B cell (primary cell): ENCODE results near the gene UGT2A2. TPM values are rescaled to one million over a fixed set of nuclear protein-coding genes. Genes with fewer than 3 reads are reported as not detected.

Source experiments
- ATAC-seq: fragments of 200-7000 bp; cut with Tn5 transposase; one replicate; pipeline ENCODE4 v1.10.0; 2021; ENCODE audit warnings: low read depth, mild to moderate bottlenecking, moderate number of reproducible peaks, moderate library complexity
- CTCF ChIA-PET: fragments of 350-600 bp; sonication (Branson Sonifier 250); formaldehyde crosslinking; loops from one replicate; lab custom pipeline; 2021; ENCODE audit warnings: antibody characterized with exemption, inconsistent platforms; lab: Charles Lee
- POLR2A ChIA-PET: fragments of 350-600 bp; sonication (Branson Sonifier 250); formaldehyde crosslinking; loops from one replicate; lab custom pipeline; 2021; ENCODE audit warnings: antibody characterized with exemption; lab: Charles Lee
- DNase-seq: peaks from one replicate; pipeline ENCODE4 v3.0.0; 2013
- H2AFZ ChIP-seq: 2 replicates; pipeline ENCODE4 v1.6.1; 2012; ENCODE audit warnings: mild to moderate bottlenecking, low read depth, low read length; ENCODE audit not compliant: insufficient read depth, poor library complexity, severe bottlenecking
- H3K27ac ChIP-seq, 2 donors: 1 replicate in 1 of 2; 2 replicates in 1 of 2; pipeline ENCODE4 v1.5.1; 2012 to 2013; ENCODE audit warnings: low read length in 2 of 2, mild to moderate bottlenecking in 2 of 2, moderate library complexity in 1 of 2
- H3K27me3 ChIP-seq, 4 experiments: fragments of 200-600 bp in 1 of 4; sonication (generic) in 1 of 4; replicated peaks in 1 of 4; 1 replicate in 2 of 4; 2 replicates in 2 of 4; pipeline versions ENCODE4 v1.6.1 to v1.7.0; 2013 to 2016; ENCODE audit warnings: low read length in 3 of 4, mild to moderate bottlenecking in 2 of 4, mixed read lengths in 1 of 4, moderate library complexity in 1 of 4; ENCODE audit not compliant: insufficient read depth in 4 of 4, control insufficient read depth in 3 of 4; ENCODE audit errors: control extremely low read depth in 1 of 4
- H3K36me3 ChIP-seq, 2 experiments: replicated peaks in 1 of 2; 1 replicate in 1 of 2; 2 replicates in 1 of 2; pipeline versions ENCODE4 v1.6.1 to v1.7.1; 2013; ENCODE audit warnings: low read length in 1 of 2; ENCODE audit not compliant: insufficient read depth in 2 of 2, control insufficient read depth in 1 of 2; ENCODE audit errors: control extremely low read depth in 1 of 2, extremely low read depth in 1 of 2
- H3K4me1 ChIP-seq, 2 donors: fragments of 200-600 bp in 1 of 2; sonication (generic) in 1 of 2; 1 replicate in 1 of 2; 2 replicates in 1 of 2; pipeline versions ENCODE4 v1.5.1 to v1.6.1; 2013 to 2017; ENCODE audit warnings: low read length in 2 of 2; ENCODE audit not compliant: control insufficient read depth in 2 of 2, insufficient read depth in 2 of 2
- H3K4me2 ChIP-seq: replicated peaks from 2 replicates; pipeline ENCODE3; 2012; ENCODE audit warnings: mild to moderate bottlenecking, low read depth, low read length; ENCODE audit not compliant: poor library complexity, severe bottlenecking
- H3K4me3 ChIP-seq, 5 experiments: fragments of 200-600 bp in 1 of 5; sonication (generic) in 1 of 5; 1 replicate in 3 of 5; 2 replicates in 2 of 5; pipeline versions ENCODE4 v1.5.1 to v1.7.0; 2011 to 2016; ENCODE audit warnings: low read length in 4 of 5, mild to moderate bottlenecking in 4 of 5, low read depth in 2 of 5, control low read depth in 1 of 5, moderate library complexity in 1 of 5; ENCODE audit not compliant: insufficient read depth in 1 of 5; ENCODE audit errors: control extremely low read depth in 1 of 5, extremely low read depth in 1 of 5
- H3K79me2 ChIP-seq: fragments of 200-600 bp; sonication (generic); one replicate; pipeline ENCODE4 v1.6.0; 2016; ENCODE audit warnings: low read length; ENCODE audit not compliant: control insufficient read depth, insufficient read depth
- H3K9ac ChIP-seq: fragments of 200-600 bp; sonication (generic); 2 replicates; pipeline ENCODE4 v1.6.1; 2017; ENCODE audit warnings: mild to moderate bottlenecking, low read length, moderate library complexity
- H3K9me3 ChIP-seq, 3 donors: one replicate each; pipeline versions ENCODE4 v1.6.1 to v1.7.1; 2013; ENCODE audit warnings: low read length in 2 of 3; ENCODE audit not compliant: control insufficient read depth in 2 of 3, insufficient read depth in 1 of 3; ENCODE audit errors: control extremely low read depth in 1 of 3
- H4K20me1 ChIP-seq: 2 replicates; pipeline ENCODE4 v1.6.0; 2012; ENCODE audit warnings: mild to moderate bottlenecking, low read length; ENCODE audit not compliant: insufficient read depth, control insufficient read depth, poor library complexity, severe bottlenecking
- H3K27ac Mint-ChIP-seq: one replicate; pipeline ENCODE4 v1.8.0; 2021; ENCODE audit warnings: mixed read lengths
- H3K27me3 Mint-ChIP-seq: one replicate; pipeline ENCODE4 v1.8.0; 2021; ENCODE audit warnings: mixed read lengths
- H3K4me1 Mint-ChIP-seq: one replicate; pipeline ENCODE4 v1.8.0; 2021; ENCODE audit warnings: mixed read lengths
- H3K4me3 Mint-ChIP-seq: one replicate; pipeline ENCODE4 v1.8.0; 2021; ENCODE audit warnings: mixed read lengths
- H3K9me3 Mint-ChIP-seq: one replicate; pipeline ENCODE4 v1.8.0; 2022; ENCODE audit warnings: mixed read lengths; ENCODE audit not compliant: insufficient read depth
- CTCF ChIP-seq: fragments of 200-600 bp; IDR thresholded peaks from one replicate; pipeline ENCODE4 v1.8.0; 2022; ENCODE audit warnings: antibody characterized with exemption, mild to moderate bottlenecking
- EZH2 ChIP-seq: IDR thresholded peaks from 2 replicates; pipeline ENCODE4 v1.6.1; 2012; ENCODE audit warnings: borderline replicate concordance, low read depth, mild to moderate bottlenecking, moderate library complexity, low read length; ENCODE audit not compliant: insufficient read depth, poor library complexity, severe bottlenecking
- WGBS: methylation state at CpG from one replicate; pipeline ENCODE4 v1.1.5; 2013; ENCODE audit warnings: missing lambda C conversion rate; ENCODE audit not compliant: insufficient coverage; 5-methylcytosine and 5-hydroxymethylcytosine counted together
- intact Hi-C: fragments of 100-400 bp; cut with micrococcal nuclease; formaldehyde crosslinking; loops from one replicate; pipeline ENCODE4 v1.10.0; 2022
- polyA plus RNA-seq: library from polyadenylated mRNA; depleted of rRNA; stranded (reverse); fragments of >200 nt; gene quantifications from 2 replicates; pipeline ENCODE4 v1.2.3, GENCODE V29; 2012
- total RNA-seq, 2 donors: library from RNA; stranded (reverse); fragments of 120-200 nt in 1 of 2; gene quantifications; 1 replicate in 1 of 2; 2 replicates in 1 of 2; pipeline versions ENCODE4 v1.2.3 to v1.2.4, GENCODE V29; 2013 to 2022

The UGT2A2 gene
- total and polyA plus RNA-seq, 2 donors (not counting 1 experiment from before 2014, with no cell fraction given) = not detected

GRCh38 chr4:69594382-69594781 lies 45.1 kb downstream of the UGT2A2 start:
- ChIA-PET CTCF (no interaction called here), POLR2A (no interaction called here)
- Histone ChIP-seq H3K79me2 (no peaks in the 10 kb centered on the region), H3K4me1 (no peaks in the 10 kb centered on the region), H4K20me1 (no peaks in the 10 kb centered on the region), H3K27me3 (no peaks in the 10 kb centered on the region), H3K4me2 (no peak overlapping the region), H3K4me3 (no peak overlapping the region), H3K36me3 (no peaks in the 10 kb centered on the region), H3K27ac (no peak overlapping the region), H3K9me3 (no peaks in the 10 kb centered on the region), H3K9ac (no peak overlapping the region), H2AFZ (no peak overlapping the region)
- TF ChIP-seq CTCF = no peak
- no peak for TF ChIP-seq EZH2
- H3K4me1 Mint-ChIP-seq = no peaks in the 10 kb centered on the region
- intact Hi-C loops = no loop called here
- DNase-seq (no peak), ATAC-seq (no peak)
- H3K4me3 Mint-ChIP-seq = no peak overlapping the region
- WGBS = 67% methylated on average over 4 of the region's 4 CpGs
- no peaks in the 10 kb centered on the region for H3K9me3 Mint-ChIP-seq
- H3K27me3 Mint-ChIP-seq = no peaks in the 10 kb centered on the region
- H3K27ac Mint-ChIP-seq = no peak overlapping the region

DNA sequence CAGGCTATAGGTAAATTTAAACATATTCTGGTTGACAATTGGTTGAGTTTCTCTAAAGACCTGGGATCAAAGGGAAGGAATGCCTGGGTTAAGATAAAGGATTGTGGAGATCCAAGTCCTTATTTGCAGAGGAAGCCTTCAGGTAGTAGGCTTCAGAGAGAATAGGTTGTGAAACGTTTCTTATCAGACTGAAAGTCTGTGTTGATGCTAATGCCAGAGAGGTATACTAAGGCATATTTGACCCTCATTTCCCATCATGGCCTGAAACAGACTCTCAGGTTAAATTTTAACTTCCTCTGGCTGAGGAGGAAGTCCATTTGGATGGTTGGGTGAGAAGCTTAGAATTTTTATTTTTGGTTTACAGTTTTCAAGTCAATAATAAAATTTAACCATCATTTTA lies 48.1 kb downstream of the UGT2A2 start:
- Histone ChIP-seq H3K9me3 (no peaks in the 10 kb centered on the region), H2AFZ (no peak overlapping the region), H3K4me1 (no peaks in the 10 kb centered on the region), H3K4me3 (no peak overlapping the region), H3K27me3 (no peaks in the 10 kb centered on the region), H3K36me3 (no peaks in the 10 kb centered on the region), H4K20me1 (no peaks in the 10 kb centered on the region), H3K4me2 (no peak overlapping the region), H3K79me2 (no peaks in the 10 kb centered on the region), H3K27ac (no peak overlapping the region), H3K9ac (no peak overlapping the region)
- DNase-seq (no peak), ATAC-seq (no peak)
- Mint-ChIP-seq H3K27ac (no peak overlapping the region), H3K4me1 (no peaks in the 10 kb centered on the region), H3K4me3 (no peak overlapping the region), H3K27me3 (no peaks in the 10 kb centered on the region), H3K9me3 (no peaks in the 10 kb centered on the region)
- no peak for TF ChIP-seq CTCF
- no peak for TF ChIP-seq EZH2
- WGBS = no CpG with 5 or more reads among the region's 1 CpG
- intact Hi-C loops = no loop called here
- POLR2A ChIA-PET = no interaction called here
- CTCF ChIA-PET = no interaction called here
